ENCODE measurements around the gene BAHCC1. TPM values are rescaled to one million over a fixed set of nuclear protein-coding genes. Genes with fewer than 3 reads are reported as not detected.

Gene BAHCC1
- total RNA-seq, 1 experiment from 2014 or later: 0.17 TPM

DNA sequence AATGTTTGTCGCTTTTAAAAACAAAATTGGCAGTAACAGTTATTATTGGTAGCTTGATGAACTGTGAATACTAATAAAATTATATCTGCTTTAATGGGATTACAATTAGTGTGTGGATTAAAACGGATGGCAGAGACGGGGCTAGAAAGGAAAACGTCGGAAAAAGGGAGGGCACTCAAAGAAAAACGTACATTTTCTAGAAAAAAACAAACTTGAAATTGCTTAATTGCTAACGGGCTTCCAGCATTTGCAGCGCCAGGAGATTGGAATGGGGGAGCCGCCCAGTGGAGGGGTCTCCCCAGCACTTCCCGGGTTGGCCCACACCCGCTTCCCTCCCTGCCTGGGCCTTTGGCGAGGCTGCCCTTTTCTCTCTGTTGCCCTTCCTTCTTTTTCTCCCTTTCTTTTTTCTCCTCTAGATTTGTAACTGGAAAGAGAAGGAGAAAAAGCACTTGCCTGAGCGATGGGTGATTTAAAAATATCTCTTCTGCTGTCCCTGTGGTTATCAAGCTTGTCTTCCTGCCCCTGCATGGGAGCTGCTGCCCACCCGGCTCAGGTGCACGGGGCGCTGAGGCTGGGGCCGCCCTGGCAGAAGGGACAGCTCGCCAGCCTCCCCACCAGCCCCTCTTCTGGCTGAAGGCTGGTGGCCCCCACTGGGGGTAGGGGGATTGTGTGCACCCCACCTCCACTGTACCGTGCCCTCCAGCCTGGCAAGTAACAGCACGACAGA is 5.9 kb downstream of the BAHCC1 start:
- no peak for DNase-seq
- BruUV-seq (replicated peaks): no TSS peak
- TF ChIP-seq, protein P1, sequence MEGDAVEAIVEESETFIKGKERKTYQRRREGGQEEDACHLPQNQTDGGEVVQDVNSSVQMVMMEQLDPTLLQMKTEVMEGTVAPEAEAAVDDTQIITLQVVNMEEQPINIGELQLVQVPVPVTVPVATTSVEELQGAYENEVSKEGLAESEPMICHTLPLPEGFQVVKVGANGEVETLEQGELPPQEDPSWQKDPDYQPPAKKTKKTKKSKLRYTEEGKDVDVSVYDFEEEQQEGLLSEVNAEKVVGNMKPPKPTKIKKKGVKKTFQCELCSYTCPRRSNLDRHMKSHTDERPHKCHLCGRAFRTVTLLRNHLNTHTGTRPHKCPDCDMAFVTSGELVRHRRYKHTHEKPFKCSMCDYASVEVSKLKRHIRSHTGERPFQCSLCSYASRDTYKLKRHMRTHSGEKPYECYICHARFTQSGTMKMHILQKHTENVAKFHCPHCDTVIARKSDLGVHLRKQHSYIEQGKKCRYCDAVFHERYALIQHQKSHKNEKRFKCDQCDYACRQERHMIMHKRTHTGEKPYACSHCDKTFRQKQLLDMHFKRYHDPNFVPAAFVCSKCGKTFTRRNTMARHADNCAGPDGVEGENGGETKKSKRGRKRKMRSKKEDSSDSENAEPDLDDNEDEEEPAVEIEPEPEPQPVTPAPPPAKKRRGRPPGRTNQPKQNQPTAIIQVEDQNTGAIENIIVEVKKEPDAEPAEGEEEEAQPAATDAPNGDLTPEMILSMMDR (IDR thresholded peaks at IDR 0.05; ENCODE audit: unreplicated experiment): no peak
- peaks cover 88% of the 10 kb centered on the region for H3K27me3 Mint-ChIP-seq (ENCODE audit: unreplicated experiment)
- H3K27ac Mint-ChIP-seq (ENCODE audit: unreplicated experiment): no peak overlapping the region
- CTCF ChIA-PET: no interaction called here
- H3K4me3 Mint-ChIP-seq (ENCODE audit: low read depth, unreplicated experiment): no peak overlapping the region
- intact Hi-C loops (cut with micrococcal nuclease; ENCODE audit: unreplicated experiment): no loop called here
- peaks cover 17% of the 10 kb centered on the region for H3K36me3 Mint-ChIP-seq (ENCODE audit: insufficient read depth, unreplicated experiment)
- peaks cover 20% of the 10 kb centered on the region for H3K4me1 Mint-ChIP-seq (ENCODE audit: low read depth, unreplicated experiment)
- H3K9me3 Mint-ChIP-seq (ENCODE audit: low read depth, unreplicated experiment): no peaks in the 10 kb centered on the region

DNA sequence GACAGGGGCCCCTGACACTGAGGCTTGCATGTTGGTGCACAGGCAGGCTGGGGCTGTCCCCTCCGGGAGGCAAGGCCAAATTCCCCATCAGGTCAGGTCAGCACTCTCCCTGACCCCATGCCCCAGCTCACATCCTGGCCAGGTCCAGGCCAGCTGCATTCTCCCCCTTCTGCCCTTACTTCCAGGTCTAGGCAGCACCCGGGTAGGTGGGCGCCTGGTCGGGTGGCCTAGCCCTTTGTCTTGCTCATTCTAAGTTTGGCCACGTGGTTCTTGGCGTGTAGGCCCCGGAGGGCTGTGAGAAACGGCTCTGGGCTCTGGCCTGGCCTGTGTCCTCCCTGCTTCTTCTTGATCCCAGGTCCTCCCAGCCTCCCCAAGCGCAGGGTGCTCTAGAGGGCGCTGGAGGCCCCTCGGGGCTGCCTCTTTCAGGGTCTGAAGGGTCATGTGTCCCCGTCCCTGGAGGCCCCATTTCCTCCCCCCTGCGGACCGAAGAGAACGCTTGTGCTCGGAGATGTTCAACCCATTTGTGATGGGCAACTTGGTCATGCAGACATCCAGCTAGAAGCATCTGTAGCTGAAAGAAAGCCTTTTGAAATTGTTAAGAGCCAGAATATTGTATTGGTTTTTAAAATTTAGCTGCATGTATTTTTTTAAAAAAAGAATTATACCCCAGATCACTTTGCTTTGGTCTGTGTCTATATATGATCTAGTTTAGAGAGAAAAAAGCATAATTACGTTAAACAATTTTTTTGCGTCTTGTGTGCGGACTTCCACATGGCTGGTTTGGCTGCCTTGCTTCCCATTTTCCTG is 6.7 kb downstream of the BAHCC1 start:
- TF ChIP-seq, protein P1 (IDR thresholded peaks at IDR 0.05; ENCODE audit: unreplicated experiment): no peak
- Mint-ChIP-seq H3K36me3 (ENCODE audit: insufficient read depth, unreplicated experiment) (peaks cover 12% of the 10 kb centered on the region), H3K27ac (ENCODE audit: unreplicated experiment) (no peak overlapping the region), H3K4me3 (ENCODE audit: low read depth, unreplicated experiment) (no peak overlapping the region), H3K27me3 (ENCODE audit: unreplicated experiment) (peaks cover 95% of the 10 kb centered on the region), H3K9me3 (ENCODE audit: low read depth, unreplicated experiment) (no peaks in the 10 kb centered on the region), H3K4me1 (ENCODE audit: low read depth, unreplicated experiment) (peaks cover 20% of the 10 kb centered on the region)
- CTCF ChIA-PET: no interaction called here
- intact Hi-C loops (cut with micrococcal nuclease; ENCODE audit: unreplicated experiment): no loop called here
- DNase-seq: no peak
- BruUV-seq (replicated peaks): no TSS peak

DNA sequence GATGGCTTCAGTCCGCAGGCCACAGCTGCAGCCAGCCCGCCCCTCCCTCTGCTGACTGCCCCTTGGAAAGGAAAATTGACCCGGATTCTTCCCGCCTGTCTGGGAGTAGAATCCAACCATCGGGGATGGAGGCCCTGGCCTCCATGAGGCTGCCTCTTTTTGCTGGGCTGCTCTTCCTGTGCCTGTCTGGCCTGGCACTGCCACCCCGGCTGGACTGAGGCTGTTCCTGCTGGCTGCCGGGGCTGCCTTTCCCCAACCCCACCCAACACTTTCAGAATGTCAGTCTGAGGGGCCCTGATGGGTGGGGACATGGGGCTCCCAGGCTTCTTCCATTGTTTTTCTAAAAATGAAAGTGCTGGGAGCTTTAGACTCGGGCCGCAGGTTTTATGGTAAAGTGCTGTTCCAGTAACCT is 7.3 kb downstream of the BAHCC1 start:
- no peak overlapping the region for H3K4me3 Mint-ChIP-seq (ENCODE audit: low read depth, unreplicated experiment)
- H3K4me1 Mint-ChIP-seq (ENCODE audit: low read depth, unreplicated experiment): peaks cover 20% of the 10 kb centered on the region
- H3K27ac Mint-ChIP-seq (ENCODE audit: unreplicated experiment): no peak overlapping the region
- H3K36me3 Mint-ChIP-seq (ENCODE audit: insufficient read depth, unreplicated experiment): peaks cover 11% of the 10 kb centered on the region
- no peak for DNase-seq
- CTCF ChIA-PET: no interaction called here
- intact Hi-C loops (cut with micrococcal nuclease; ENCODE audit: unreplicated experiment): no loop called here
- H3K27me3 Mint-ChIP-seq (ENCODE audit: unreplicated experiment): peaks cover 97% of the 10 kb centered on the region
- BruUV-seq (replicated peaks): no TSS peak
- TF ChIP-seq, protein P1 (IDR thresholded peaks at IDR 0.05; ENCODE audit: unreplicated experiment): no peak
- no peaks in the 10 kb centered on the region for H3K9me3 Mint-ChIP-seq (ENCODE audit: low read depth, unreplicated experiment)

DNA sequence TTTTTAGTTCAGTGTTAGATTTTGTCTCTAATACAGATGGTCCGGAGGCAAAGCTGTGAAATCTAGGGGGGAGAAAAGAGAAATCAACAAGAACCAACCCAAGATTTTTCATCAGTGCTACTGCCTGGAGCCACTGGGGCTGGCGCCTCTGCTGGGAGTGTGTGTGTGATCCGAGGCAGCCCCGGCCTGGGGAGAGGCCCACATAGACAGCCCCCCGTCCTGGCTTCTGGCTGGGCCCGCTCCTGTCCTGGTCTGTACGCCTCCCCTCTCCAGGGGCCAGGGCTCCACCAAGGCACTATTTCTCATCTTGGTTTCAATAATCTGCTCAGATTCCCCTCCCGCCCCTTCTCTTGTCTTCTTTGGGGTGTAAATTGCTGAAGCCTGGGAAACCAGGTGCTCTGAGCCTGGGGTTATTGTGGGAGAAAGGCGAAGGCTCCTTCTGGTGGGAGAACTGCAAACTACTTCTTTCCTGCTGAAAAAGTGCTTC is 7.8 kb downstream of the BAHCC1 start:
- peaks cover 97% of the 10 kb centered on the region for H3K27me3 Mint-ChIP-seq (ENCODE audit: unreplicated experiment)
- intact Hi-C loops (cut with micrococcal nuclease; ENCODE audit: unreplicated experiment): no loop called here
- no peak overlapping the region for H3K27ac Mint-ChIP-seq (ENCODE audit: unreplicated experiment)
- no TSS peak for BruUV-seq (replicated peaks)
- H3K4me3 Mint-ChIP-seq (ENCODE audit: low read depth, unreplicated experiment): no peak overlapping the region
- peaks cover 11% of the 10 kb centered on the region for H3K36me3 Mint-ChIP-seq (ENCODE audit: insufficient read depth, unreplicated experiment)
- TF ChIP-seq, protein P1 (IDR thresholded peaks at IDR 0.05; ENCODE audit: unreplicated experiment): no peak
- peaks cover 24% of the 10 kb centered on the region for H3K4me1 Mint-ChIP-seq (ENCODE audit: low read depth, unreplicated experiment)
- H3K9me3 Mint-ChIP-seq (ENCODE audit: low read depth, unreplicated experiment): no peaks in the 10 kb centered on the region
- no peak for DNase-seq
- CTCF ChIA-PET: interaction anchor here (0.6 kb wide), 1 partner anchor 133 kb away, joined by 3 read pairs; no protein-coding TSS in a partner anchor

Data from Calu3 (cell line).